Stimulated activated CD8-positive, alpha-beta memory T cell treated with anti-CD3 and anti-CD28 coated beads, Interleukin-2, amount 100 ng/mL, for 48 hours (primary cell): Measurements from ENCODE around the gene GNA15.
A peak's percentile ranks its signal among the peaks of the same experiment; 100 is the strongest.
"Not testable (repeated sequence)": the region's sequence is repeated elsewhere in the genome, so short reads cannot be mapped to it uniquely, and the experiment has no call there.

Experiments
- DNase-seq, 2 donors: peaks; one replicate each; pipeline ENCODE4 v3.0.0-alpha.2; 2020; ENCODE audit warnings: low read depth in 2 of 2

GNA15 gene

GRCh38 chr19:3135961-3136683, at the start of gene GNA15:
Gene GNA15 (plus strand): TSS chr19:3136033. CDS start chr19:3136451, 418 bp downstream.
- peak in 1 of 2 donors; percentile 37 for DNase-seq

DNA sequence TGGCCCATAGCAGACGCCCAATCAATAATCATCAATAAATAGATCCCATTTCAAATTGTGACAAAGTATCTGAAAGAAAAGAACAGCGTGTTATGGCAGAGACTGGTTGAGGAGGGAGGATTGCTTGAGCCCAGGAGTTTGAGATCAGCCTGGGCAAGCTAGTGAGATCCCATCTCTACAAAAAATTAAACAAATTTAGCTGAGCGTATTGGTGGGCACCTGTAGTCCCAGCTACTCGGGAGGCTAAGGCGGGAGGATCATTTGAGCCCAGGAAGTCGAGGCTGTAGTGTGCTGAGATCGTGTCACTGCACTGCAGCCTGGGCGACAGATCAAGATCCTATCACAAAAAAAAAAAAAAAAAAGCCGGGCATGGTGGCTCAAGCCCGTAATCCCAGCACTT, 48.1 kb upstream of the GNA15 start:
- no peak for DNase-seq

GRCh38 chr19:3089299-3089855, 46.5 kb upstream of the GNA15 start:
- not testable (repeated sequence) for DNase-seq

DNA sequence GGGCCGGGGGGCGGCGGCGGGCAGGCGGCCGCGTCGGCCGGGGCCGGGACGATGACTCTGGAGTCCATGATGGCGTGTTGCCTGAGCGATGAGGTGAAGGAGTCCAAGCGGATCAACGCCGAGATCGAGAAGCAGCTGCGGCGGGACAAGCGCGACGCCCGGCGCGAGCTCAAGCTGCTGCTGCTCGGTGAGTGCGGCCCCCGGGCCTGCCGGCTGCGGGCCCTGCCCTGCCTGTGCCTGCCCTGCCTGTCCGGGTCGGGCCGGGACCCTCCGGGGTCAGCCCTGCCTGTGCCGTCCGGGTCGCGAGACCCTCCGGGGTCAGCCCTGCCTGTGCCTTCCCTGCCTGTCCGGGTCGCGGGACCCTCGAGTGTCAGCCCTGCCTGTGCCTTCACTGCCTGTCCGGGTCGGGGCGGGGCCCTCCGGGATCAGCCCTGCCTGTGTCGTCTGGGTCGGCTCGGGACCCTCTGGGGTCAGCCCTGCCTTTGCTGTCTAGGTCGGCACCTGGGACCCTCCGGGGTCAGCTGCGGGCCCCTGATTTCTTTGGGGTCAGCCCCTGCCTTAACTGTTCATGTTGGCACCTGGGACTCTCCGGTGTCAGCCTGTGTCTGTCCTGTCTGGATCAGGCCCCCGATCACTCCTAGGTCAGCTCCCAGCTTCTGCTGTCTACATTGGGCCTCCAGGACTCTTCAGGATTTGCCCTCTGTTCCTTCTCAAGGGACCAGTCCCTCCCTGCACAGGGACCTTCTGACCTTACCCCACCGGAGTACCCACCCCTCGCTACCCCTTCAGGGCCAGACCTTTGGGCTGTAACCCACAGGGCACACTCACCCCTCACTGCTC, 41.0 kb upstream of the GNA15 start:
- DNase-seq: peak in 1 of 2 donors; percentile 17

DNA sequence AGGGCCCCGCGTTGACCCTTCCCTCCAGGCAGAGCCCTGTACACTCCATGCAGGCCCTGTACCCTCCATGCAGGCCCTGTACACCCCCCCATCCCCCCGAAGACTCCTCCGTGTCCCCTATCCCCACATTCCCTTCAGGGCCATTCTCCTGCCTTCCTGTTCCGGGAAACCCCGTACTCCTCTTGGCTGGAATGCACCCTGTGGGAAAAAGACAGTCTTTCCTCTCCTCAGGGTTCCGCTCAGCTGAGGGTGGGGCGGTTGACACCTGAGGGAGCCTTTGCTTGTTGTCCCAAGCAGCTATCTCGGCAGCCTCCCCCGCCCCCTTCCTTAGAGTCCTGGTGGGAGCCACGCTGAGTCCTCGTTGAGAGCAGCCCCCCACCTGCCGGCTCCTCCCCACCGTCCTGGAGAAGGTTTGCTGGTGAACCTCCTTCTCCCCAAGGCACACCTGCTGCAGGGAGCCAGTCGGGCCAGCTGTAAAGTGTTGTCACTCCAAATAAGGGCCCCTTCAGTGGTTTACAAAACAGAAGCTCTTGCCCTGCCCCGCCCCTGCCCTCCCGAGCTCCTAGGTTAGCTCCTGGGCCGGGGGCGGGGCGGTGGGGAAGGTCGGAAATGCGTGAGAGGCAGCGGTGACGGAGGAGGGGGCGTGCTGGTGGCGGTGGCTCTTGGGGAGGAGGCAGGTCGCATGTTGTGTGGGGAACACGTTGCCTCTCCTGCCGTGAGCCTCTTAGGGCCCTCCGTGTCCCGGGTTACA, 40.2 kb upstream of the GNA15 start:
- DNase-seq: peak in 1 of 2 donors; percentile 26

DNA sequence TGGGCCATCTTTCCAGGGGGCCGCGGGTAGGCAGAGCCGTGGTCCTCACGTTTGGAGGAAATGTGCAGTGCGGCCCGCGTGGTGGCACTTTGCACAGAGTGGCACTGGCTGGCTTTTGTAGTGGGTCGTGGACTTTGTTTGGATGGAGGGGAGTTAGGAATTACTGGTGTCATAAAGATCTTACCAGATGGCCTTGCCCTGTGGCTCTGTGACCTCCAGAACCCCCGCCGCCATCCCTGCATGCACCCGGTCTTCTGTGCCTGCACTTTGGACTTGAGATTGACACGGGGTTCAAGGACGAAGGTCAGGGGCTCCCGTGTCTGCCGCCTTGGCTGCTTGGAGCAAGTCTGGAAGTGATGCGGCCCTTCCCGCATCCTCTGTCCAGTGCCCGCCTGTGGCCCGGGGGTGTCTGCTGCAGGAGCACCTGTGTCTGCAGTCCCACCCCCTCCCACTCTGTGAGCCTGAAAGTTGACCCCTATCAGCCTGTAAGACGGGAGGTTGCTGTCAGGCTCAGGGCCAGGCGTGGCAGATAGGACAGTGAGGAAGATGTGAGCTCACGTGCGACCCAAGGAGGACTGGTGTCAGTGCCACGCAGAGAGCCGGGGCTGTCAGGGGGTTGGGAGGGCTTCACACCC, 39.4 kb upstream of the GNA15 start:
- DNase-seq: no peak

DNA sequence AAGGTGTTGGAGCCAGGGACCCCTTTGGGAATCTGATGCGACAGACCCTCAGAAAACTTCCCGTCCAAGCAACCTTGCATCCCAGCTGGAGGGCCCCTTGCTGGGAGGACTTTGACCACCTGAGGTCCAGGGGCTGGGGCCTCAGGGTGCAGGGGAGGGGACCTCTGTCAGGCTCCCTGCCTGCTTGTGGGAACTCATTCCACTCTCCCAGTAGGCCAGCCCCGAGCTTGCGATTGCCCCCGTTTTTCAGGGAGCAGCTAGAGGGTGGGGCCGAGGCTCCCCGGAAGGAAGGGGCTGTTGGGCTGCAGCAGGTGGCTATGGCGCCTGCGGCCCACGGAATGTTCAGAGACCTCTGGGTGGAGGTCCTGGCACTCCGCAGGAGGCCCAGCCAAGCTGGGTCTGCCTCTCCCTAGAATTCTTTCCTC, 38.9 kb upstream of the GNA15 start:
- no peak for DNase-seq

DNA sequence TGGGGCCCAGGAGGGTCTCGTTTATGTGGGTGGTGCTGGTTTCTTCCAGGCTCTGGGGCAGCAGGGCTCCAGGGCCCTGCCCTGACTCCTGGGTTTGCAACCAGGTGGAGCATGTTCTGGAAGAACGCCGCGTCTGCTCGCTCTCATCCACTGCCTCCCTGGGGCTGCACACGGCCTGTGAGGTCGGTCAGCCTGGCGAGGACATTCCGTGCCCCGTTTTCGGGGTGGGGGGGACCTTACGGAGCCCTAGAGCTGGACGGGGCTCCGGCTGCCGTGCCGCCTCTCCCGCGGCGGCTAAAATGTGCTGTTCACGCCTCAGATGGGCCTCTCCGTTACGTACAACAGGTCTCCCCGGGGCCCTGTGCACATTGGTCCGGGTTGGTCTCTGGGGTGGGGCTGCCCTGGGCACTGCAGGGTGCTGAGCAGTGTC, 38.4 kb upstream of the GNA15 start:
- no peak for DNase-seq

GRCh38 chr19:3098141-3098514, 37.7 kb upstream of the GNA15 start:
- no peak for DNase-seq

- DNase-seq: no peak
Measured at GRCh38 chr19:3098515-3099346, 37.1 kb upstream of the GNA15 start.

- no peak for DNase-seq
Measured at GRCh38 chr19:3099347-3100145, 36.3 kb upstream of the GNA15 start.

DNA sequence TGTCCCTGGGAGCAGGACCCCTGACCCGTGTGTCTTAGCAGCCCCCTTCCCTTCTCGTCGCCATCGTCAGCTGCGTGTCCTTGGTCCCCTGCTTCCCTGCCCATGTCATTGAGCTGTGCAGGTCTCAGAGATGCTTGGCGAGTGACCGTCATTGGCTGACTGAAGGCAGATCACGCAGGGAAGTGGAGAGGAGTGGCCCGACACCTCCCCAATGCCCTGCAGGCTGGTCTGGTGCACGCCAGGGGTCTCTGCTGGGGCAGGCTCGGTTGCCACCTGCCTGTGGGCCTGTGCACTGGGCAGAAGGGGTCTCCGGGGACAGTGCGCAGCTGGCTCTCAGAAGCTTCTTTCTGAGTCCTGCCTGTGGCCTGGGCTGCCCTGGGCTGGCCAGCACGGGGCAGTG, 35.5 kb upstream of the GNA15 start:
- no peak for DNase-seq

- DNase-seq: no peak
Measured at GRCh38 chr19:3100747-3101730, 34.8 kb upstream of the GNA15 start.

- no peak for DNase-seq
Measured at GRCh38 chr19:3102239-3103140, 33.3 kb upstream of the GNA15 start.

DNA sequence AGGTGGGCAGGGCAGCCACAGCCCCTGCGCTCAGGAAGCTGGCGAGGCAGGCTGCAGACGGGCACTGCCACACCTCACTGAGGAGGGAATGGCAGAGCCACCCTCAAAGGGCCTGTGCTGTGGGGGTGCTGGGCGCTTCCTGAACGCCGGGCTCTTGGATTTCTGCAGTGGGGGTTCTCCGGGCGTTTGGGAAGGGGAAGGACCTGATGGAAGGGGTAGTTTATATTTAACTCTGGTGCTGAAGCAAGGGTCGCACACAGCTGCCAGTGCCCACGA, 31.2 kb upstream of the GNA15 start:
- no peak for DNase-seq

DNA sequence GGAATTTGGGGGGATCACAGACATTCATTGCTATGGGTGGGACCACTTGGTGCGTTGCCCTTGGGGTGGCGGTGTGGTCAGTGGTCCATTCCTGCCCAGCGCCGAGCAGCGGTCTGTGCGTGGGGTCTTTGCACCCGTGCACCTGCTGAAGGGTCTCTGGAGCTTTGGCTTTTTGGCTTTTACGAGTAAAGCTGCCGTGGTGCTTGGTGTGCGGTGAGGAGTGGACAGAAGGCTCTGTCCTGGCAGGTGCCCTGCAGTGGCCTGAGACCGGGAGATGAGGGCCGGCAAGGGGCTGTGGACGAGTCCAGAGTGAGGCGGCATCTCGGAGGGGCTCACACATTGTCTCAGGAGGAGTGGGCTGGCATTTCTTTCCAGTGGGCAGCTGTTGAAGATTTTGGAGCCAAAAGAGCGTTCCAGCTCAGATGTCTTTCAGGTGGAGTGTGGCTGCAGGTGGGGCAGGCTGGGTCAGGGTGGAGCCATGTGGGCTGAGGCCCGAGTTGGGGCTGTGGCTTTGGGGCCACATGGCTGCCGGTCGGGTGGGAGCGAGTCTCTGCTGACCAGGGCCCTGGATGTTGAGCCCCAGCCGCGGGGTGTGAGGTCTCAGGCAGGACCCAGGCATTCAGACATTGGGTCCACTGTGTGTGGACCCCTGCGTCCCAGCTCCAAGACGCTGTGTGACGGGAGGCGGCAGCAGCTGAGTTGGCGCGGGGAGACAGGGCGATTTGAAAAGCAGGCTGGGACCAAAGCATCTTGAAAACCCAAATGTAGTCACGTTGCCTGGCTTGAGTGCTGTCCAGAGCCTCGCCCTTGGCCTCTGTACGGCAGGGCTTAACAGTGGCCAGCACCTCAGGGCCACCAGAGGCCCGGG, 30.0 kb upstream of the GNA15 start:
- no peak for DNase-seq
